Stimulated activated CD8-positive, alpha-beta memory T cell treated with anti-CD3 and anti-CD28 coated beads, Interleukin-7, amount 100 ng/mL, for 4 hours (primary cell): ENCODE results near the gene CD99L2.

Experiments
- DNase-seq, 2 donors: peaks; one replicate each; pipeline ENCODE4 v3.0.0-alpha.2; 2020; ENCODE audit warnings: low read depth in 2 of 2

The CD99L2 gene, protein sequence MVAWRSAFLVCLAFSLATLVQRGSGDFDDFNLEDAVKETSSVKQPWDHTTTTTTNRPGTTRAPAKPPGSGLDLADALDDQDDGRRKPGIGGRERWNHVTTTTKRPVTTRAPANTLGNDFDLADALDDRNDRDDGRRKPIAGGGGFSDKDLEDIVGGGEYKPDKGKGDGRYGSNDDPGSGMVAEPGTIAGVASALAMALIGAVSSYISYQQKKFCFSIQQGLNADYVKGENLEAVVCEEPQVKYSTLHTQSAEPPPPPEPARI

GRCh38 chrX:150898343-150899190, at the start of gene CD99L2:
TSS of gene CD99L2 (minus strand) at chrX:150898668. CDS start at chrX:150898588, 80 bp downstream.
- peak; percentile 73 to 83 for DNase-seq

GRCh38 chrX:150944233-150944632, 45.8 kb upstream of the CD99L2 start:
- no peak for DNase-seq

- no peak for DNase-seq
These were observed 44.6 kb upstream of the CD99L2 start for GRCh38 chrX:150942942-150943594.

GRCh38 chrX:150941580-150941979, 43.1 kb upstream of the CD99L2 start:
- DNase-seq: no peak

- no peak for DNase-seq
These were observed 42.5 kb upstream of the CD99L2 start for GRCh38 chrX:150940844-150941495.

GRCh38 chrX:150936556-150936955, 38.1 kb upstream of the CD99L2 start:
- no peak for DNase-seq

GRCh38 chrX:150935467-150935866, 37.0 kb upstream of the CD99L2 start:
- DNase-seq: no peak

DNA sequence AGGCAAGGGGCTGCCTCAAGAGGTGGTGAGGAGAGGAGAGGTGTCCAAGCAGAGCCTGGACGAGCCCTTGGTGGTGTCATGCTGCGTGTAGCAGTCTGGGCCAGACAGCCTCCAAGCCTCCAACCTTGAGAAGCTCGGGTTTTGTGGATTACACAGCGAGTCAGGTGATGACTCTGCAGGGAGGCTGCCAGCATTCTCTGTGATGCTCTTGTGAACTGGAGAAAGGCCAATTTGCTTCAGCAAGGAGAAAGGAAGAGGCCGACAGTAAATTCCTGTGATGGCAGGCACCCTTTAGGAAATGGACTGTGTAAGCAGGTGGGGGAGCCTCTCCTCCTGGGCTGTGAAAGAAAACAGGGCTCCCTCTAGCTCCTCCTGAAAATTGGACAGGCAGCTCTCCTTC, 36.0 kb upstream of the CD99L2 start:
- DNase-seq: no peak

- no peak for DNase-seq
These were observed 35.5 kb upstream of the CD99L2 start for GRCh38 chrX:150933945-150934350.

DNA sequence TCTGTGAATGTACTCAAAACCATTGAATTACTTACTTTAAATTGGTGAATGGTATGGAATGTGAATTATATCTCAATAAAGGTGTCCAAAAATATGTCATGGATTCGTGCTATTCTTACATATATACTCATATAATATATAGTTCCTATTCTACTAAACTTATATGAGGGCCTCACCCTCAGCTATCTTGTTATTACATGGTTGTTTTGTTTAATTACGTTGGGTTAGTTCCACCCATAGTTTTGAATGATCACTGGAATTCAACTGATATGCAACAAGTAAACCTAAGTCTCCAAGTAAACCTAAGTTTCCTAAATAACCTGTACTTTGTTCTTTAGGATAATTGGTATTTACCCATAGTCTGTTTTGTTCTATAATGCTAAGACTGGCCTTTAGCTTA, 30.6 kb upstream of the CD99L2 start:
- no peak for DNase-seq

GRCh38 chrX:150926791-150927190, 28.3 kb upstream of the CD99L2 start:
- DNase-seq: no peak

DNA sequence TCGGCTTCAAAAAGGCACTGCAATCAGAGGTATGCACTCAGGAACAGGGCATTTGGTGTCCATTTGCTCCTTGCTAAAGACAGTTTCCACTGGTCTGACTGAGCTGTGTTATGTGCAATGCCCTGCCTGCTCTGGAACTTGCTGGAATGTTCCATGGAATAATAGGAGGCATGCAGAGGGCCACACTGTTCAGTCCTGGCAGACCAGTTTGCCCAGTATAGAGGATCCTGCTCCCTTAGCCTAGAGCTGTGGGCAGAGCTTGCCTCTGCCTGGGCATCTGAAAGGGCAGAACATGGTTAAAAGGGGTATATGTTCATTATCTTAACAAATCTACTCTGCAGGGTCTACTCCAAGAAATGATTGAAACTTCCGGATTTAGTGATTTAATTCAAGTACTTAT, 27.8 kb upstream of the CD99L2 start:
- DNase-seq: no peak

GRCh38 chrX:150919401-150919800, 20.9 kb upstream of the CD99L2 start:
- no peak for DNase-seq

DNA sequence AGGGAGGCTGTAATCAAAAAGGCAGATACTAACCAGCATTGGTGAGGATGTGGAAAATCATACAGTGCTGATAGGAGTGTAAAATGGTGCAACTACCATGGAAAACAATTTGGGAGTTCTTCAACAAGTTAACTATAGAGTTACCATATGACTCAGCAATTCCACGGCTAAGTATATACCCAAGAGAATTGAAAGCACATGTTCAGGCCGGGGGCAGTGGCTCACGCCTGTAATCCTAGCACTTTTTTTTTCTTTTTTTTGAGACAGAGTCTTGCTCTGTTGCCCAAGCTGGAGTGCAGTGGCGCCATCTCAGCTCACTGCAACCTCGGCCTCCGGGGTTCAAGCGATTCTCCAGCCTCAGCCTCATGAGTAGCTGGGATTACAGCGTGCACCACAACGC, 15.0 kb upstream of the CD99L2 start:
- DNase-seq: no peak

DNA sequence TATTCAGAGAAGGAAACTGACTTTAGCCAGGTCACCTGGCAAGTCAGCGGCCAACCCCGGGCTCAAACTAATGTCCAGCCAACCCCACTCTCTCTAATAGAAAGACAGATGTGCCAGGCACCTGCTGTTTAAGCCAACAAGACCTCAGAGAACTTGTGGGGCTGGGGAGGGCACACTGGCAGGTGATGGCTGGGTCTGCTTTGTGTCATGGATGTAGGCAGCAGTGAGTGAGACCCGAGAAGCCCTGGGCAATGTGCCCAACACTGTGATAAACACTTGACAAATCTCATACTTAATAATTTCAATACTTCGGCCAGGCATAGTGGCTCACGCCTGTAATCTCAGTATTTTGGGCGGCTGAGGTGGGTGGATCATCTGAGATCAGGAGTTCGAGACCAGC, 9.0 kb upstream of the CD99L2 start:
- DNase-seq: no peak

DNA sequence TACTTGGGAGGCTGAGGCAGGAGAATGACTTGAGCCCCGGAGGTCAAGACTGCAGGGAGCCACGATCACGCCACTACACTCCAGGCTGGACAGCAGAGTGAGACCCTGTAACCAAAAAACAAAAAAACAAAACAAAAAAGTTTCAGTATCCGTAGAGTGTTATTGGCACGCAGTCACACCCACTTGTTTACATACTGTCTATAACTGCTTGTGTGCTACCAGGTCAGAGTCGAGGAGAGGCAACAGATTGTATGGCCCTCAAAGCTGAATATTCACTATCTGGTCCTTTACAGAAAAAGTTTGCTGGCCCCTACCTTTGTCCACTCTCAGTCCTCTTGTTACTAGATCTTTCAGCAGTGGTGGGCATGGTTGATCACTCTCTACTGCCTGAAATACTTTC, 8.2 kb upstream of the CD99L2 start:
- no peak for DNase-seq

DNA sequence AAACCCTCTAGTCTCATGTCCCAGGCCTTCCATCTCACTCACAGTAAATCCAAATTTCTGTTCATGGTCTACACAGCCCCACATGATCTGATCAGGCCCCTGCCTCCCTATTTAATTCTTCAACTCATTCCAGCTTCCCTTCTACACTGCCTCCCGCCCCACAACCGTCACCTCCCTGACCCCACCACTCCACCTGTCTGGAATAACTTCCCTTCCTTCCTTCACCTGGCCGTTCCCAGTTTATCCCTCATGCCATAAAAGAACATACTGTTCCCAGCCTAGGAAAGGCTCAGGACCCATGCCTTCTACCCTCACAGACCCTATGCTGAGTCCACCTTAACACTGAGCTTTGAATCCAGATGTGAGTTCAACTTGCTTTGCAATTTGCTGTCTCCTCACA, 6.8 kb upstream of the CD99L2 start:
- no peak for DNase-seq

GRCh38 chrX:150903110-150903508, 4.6 kb upstream of the CD99L2 start:
- no peak for DNase-seq

GRCh38 chrX:150902434-150903109, 4.1 kb upstream of the CD99L2 start:
- no peak for DNase-seq

GRCh38 chrX:150899191-150899757, 806 bp upstream of the CD99L2 start:
- DNase-seq: peak in 1 of 2 donors; percentile 3
